RWPE1 (cell line): Measurements from ENCODE around the gene SLC35E1.
A peak's percentile ranks its signal among the peaks of the same experiment; 100 is the strongest.

ENCODE experiments used
- CTCF ChIA-PET: fragments of 350-600 bp; sonication (Branson Sonifier 250); formaldehyde crosslinking; extraction: SDS; loops from one replicate; lab custom pipeline; 2021; lab: Yijun Ruan, JAX
- POLR2A ChIA-PET: fragments of 400-600 bp; formaldehyde crosslinking; extraction: SDS; loops from one replicate; lab custom pipeline; 2020; ENCODE audit warnings: antibody characterized with exemption; ENCODE audit not compliant: low non-redundant PET; lab: Yijun Ruan, JAX
- DNase-seq: peaks from one replicate; pipeline ENCODE4 v3.0.0; 2012; ENCODE audit warnings: low spot score
- H3K27ac ChIP-seq: fragments of 450-650 bp; 2 replicates; pipeline ENCODE4 v1.5.1; 2017
- TF ChIP-seq, protein P1 (sequence below): fragments of 450-650 bp; conservative IDR thresholded peaks from 2 replicates; pipeline ENCODE4 v1.5.1; 2017; ENCODE audit warnings: low read depth, mild to moderate bottlenecking

Gene SLC35E1

DNA sequence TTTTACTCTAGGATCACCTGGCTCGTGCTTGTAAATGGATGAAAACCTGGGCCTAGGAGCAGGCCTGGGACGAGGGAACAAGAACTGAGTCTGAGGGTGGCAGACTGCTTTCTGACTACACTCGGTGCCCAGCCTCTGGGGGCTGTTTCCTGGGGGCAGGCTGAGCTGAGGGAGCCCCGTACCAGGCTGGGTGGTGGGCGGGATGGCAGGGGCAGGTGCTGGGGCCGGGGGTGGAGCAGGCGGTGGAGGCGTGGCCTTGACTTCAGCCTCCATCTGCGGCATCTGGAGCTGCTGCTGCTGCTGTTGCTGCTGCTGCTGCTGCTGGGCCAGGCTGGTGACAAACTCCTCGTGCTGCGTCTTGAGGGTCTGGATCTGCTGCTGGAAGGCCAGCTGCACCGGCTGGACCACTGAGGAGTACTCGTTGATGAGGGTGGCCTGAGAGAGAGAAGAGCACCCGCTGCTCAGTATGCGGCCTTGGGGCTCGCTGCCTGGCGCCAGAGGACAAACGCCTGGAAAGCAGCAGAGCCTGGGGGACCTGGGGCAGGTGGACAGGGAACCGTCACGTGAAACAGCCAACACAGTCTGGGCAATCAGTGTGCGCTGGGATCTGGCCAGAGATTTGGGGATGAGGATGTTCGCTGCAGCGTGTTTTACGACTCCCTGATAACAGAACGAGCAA is 42.6 kb downstream of the SLC35E1 start:
- POLR2A ChIA-PET: no interaction called here
- peak overlapping the region; percentile 6; the same call in 1 of the 2 replicates for H3K27ac ChIP-seq
- DNase-seq: no peak
- TF ChIP-seq, protein P1, sequence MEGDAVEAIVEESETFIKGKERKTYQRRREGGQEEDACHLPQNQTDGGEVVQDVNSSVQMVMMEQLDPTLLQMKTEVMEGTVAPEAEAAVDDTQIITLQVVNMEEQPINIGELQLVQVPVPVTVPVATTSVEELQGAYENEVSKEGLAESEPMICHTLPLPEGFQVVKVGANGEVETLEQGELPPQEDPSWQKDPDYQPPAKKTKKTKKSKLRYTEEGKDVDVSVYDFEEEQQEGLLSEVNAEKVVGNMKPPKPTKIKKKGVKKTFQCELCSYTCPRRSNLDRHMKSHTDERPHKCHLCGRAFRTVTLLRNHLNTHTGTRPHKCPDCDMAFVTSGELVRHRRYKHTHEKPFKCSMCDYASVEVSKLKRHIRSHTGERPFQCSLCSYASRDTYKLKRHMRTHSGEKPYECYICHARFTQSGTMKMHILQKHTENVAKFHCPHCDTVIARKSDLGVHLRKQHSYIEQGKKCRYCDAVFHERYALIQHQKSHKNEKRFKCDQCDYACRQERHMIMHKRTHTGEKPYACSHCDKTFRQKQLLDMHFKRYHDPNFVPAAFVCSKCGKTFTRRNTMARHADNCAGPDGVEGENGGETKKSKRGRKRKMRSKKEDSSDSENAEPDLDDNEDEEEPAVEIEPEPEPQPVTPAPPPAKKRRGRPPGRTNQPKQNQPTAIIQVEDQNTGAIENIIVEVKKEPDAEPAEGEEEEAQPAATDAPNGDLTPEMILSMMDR: no peak
- CTCF ChIA-PET: no interaction called here

DNA sequence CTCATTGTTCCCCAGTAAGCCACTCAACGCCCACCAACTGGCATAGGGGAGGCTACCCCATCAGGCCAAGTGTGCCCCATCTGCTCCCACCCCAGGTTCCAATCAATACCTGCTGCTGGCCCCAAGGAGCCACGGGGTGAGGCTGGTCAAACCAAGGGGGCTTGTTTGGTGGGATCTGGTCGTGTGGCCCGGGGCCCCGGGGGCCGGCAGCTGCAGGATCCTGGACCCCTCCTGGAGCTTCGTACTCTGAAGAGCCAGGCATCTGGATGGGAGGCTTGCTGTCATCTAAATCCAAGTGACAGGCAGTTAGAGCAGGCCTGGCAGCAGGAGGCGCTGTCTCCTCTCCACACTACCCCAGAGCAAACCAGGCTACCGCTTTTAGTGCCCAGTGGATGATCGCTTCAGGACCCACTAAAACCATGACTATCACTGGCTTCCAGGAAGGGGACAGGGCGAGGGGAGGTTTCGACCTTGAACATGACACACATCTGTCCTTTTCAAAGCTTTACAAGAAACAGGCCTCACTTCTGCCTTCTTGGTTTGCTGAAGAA is 44.2 kb downstream of the SLC35E1 start:
- TF ChIP-seq, protein P1: no peak; the same call in 1 of the 2 replicates
- DNase-seq: no peak
- H3K27ac ChIP-seq: peak overlapping the region; percentile 33
- CTCF ChIA-PET: interaction anchor here (0.6 kb wide), 1 partner anchor 152 kb away, joined by 3 read pairs; no protein-coding TSS in a partner anchor
- POLR2A ChIA-PET: no interaction called here

DNA sequence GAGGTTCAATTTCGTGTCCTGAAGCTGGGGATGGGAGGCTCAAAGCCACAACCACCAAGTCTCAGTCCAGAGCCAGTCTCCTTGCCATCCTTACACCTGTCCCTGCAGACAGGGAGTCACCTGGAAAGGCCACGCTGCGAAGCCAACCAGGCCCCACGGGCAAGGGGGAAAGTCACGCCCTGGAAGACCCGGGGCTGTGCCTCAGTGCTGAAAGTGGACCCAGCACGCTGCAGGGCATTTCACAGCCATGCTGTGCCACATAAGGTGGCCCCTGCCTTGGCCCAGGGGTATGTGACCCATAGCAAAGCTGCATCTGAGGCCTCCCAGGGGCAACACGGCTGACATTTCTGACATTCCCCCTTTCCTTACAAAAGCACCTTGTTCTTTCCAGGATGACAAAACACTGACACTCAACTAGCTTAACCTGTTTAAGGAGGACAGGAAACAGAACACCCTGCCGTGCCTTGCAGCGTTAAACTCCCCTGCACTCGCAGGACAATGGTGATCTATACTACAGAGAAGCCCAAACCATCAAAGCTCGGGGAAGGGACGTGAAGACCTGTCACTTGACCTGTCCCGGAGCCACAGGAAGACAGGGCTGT is 44.8 kb downstream of the SLC35E1 start:
- POLR2A ChIA-PET: interaction anchor here (0.6 kb wide), 1 partner anchor 55 kb away, joined by 3 read pairs; no protein-coding TSS in a partner anchor
- CTCF ChIA-PET: interaction anchor here (0.6 kb wide), 1 partner anchor 152 kb away, joined by 3 read pairs; no protein-coding TSS in a partner anchor
- H3K27ac ChIP-seq: peak overlapping the region; percentile 33
- TF ChIP-seq, protein P1: no peak
- DNase-seq: no peak

DNA sequence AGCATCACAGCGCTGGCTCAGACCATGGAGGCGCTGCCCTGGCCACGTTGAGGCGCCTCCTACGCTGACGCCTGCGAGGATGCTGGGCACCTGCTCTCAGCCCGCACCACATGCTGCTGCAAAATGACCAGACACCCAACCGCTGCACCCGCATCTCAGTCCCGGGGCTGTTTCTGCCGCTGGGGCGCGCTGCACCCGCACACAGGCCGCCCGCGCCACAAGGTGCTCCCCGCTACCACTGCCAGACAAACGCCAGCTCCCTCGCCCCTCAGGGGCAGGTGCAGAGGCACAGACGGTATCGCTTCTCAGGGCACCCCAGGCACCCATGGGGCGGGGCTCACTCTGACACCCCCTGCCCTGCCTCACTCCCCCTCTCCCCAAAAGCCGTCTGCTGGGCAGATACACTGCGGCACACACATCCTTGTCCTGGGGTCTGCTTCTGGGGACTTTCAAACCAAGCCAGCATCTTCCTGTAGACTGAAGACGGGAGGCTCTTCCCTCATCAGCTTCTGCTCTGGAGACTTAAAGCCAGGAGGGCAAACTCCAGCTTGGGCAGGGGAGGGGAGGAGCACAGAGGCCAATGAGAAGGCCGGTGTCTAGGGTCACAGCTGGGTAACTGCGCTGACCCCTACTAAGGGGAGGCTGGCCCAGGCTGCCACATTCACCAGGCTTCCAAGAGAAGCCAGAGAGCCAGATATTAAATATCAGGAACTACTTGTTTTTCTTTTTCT is 46.3 kb downstream of the SLC35E1 start:
- ChIA-PET POLR2A (no interaction called here), CTCF (no interaction called here)
- no peak for DNase-seq
- TF ChIP-seq, protein P1: no peak
- peak overlapping the region; percentile 33 for H3K27ac ChIP-seq

DNA sequence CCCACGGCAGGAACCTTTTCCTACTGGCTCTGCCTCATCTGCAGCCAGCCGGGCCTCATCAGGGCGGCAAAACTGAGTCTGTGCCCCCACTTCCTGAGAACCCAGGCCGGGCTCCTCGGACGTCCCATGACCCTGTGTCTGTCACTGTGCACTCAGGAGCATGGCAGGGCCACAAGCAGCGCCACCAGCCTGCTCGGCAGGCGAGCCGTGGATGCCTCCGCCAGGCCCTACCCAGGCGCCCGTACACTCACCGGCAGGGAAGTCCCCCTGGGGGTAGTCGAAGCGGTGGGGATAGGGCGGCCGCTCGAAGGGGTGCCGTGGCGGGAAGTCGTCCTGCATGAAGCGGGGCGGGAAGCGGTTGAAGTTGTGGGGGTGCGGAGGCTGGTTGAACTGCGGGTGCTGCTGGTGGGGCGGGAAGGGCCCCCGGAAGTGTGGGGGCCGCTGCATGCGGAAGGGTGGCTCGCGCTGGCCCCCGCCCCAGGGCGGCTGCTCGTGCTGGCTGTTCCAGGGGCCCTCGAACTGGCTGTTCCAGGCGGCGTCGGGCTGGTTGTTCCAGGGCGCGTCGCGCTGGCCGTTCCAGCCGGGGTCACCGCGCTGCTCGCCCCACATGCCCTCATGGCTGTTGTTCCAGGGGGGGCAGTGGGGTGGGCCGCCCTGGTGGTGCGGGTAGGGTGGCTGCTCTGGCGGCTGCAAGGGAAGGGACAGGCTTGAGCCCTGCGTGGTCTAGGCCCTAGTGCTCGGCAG is 47.1 kb downstream of the SLC35E1 start:
- H3K27ac ChIP-seq: no peak overlapping the region
- TF ChIP-seq, protein P1: no peak
- DNase-seq: no peak
- ChIA-PET POLR2A (no interaction called here), CTCF (no interaction called here)
